WTC11 (cell line): Measurements from ENCODE around the gene SLC22A13.

Experiments
- CTCF ChIP-seq: fragments of 200-600 bp; IDR thresholded peaks from 2 replicates; pipeline ENCODE4 v1.8.0; 2022; ENCODE audit warnings: antibody characterized with exemption
- FOXP4 ChIP-seq: sonication (generic); formaldehyde crosslinking; IDR thresholded peaks from 2 replicates; pipeline ENCODE4 v1.8.0; 2022; ENCODE audit warnings: mild to moderate bottlenecking, missing genetic modification reagents
- HMGXB4 ChIP-seq: sonication (generic); formaldehyde crosslinking; IDR thresholded peaks from 2 replicates; pipeline ENCODE4 v1.8.1; 2023; ENCODE audit warnings: mild to moderate bottlenecking, moderate library complexity, missing genetic modification reagents
- SP1 ChIP-seq: sonication (generic); formaldehyde crosslinking; conservative IDR thresholded peaks from 2 replicates; pipeline ENCODE4 v1.8.1; 2022; ENCODE audit warnings: missing genetic modification reagents
- STAT6 ChIP-seq: sonication (generic); formaldehyde crosslinking; conservative IDR thresholded peaks from 2 replicates; pipeline ENCODE4 v1.8.1; 2023; ENCODE audit warnings: mild to moderate bottlenecking, low read depth, missing genetic modification reagents, moderate library complexity

GRCh38 chr3:38307599-38307998 lies 42.0 kb downstream of the SLC22A13 start:
- no peak for TF ChIP-seq FOXP4 (CRISPR knock-in tag)
- TF ChIP-seq CTCF: no peak
- TF ChIP-seq STAT6 (CRISPR knock-in tag): no peak
- no peak for TF ChIP-seq HMGXB4 (CRISPR knock-in tag)
- no peak for TF ChIP-seq SP1
